NCI-H1105 (cell line): ENCODE measurements around the gene HBG2.

Source experiments
- DNase-seq: peaks from one replicate; lab custom pipeline; 2025; lab: John Stamatoyannopoulos, UW

Gene HBG2

GRCh38 chr11:5229796-5230195 is 24.8 kb downstream of the HBG2 start:
- no peak for DNase-seq

- no peak for DNase-seq
Observed at GRCh38 chr11:5229356-5229755, 25.2 kb downstream of the HBG2 start.

- DNase-seq: no peak
Observed at GRCh38 chr11:5228124-5228523, 26.5 kb downstream of the HBG2 start.

- no peak for DNase-seq
Observed at GRCh38 chr11:5227681-5228080, 26.9 kb downstream of the HBG2 start.

GRCh38 chr11:5226732-5227310 is 27.8 kb downstream of the HBG2 start, which contains the start of gene HBB:
Gene HBB (minus strand): TSS chr11:5227071. CDS start chr11:5227021, 50 bp downstream.
- DNase-seq: no peak

GRCh38 chr11:5225480-5225871 is 29.1 kb downstream of the HBG2 start:
- no peak for DNase-seq

- no peak for DNase-seq
Observed at GRCh38 chr11:5224538-5225479, 29.8 kb downstream of the HBG2 start.

GRCh38 chr11:5223686-5224085 is 30.9 kb downstream of the HBG2 start:
- no peak for DNase-seq

- DNase-seq: no peak
Observed at GRCh38 chr11:5223146-5223545, 31.4 kb downstream of the HBG2 start.

- no peak for DNase-seq
Observed at GRCh38 chr11:5210376-5210885, 44.1 kb downstream of the HBG2 start.

GRCh38 chr11:5204787-5205186 is 49.8 kb downstream of the HBG2 start:
- peak; percentile 22 for DNase-seq

- no peak for DNase-seq
Observed at GRCh38 chr11:5203366-5203765, 51.2 kb downstream of the HBG2 start.
